SU-DHL-6 (cell line): ENCODE data around the gene TOX2.

Source experiments
- CTCF ChIP-seq: fragments of 200-600 bp; sonication (generic); IDR thresholded peaks from one replicate; pipeline ENCODE4 v1.5.1; 2017; ENCODE audit warnings: antibody characterized with exemption, mild to moderate bottlenecking, low read length, moderate library complexity; ENCODE audit not compliant: insufficient read depth, poor library complexity, severe bottlenecking
- EZH2phosphoT487 ChIP-seq: fragments of 200-600 bp; sonication (generic), shearing (Covaris generic); conservative IDR thresholded peaks from 2 replicates; pipeline ENCODE4 v1.6.1; 2018; ENCODE audit warnings: mild to moderate bottlenecking, antibody characterized with exemption, low read length, moderate library complexity, mixed read lengths

DNA sequence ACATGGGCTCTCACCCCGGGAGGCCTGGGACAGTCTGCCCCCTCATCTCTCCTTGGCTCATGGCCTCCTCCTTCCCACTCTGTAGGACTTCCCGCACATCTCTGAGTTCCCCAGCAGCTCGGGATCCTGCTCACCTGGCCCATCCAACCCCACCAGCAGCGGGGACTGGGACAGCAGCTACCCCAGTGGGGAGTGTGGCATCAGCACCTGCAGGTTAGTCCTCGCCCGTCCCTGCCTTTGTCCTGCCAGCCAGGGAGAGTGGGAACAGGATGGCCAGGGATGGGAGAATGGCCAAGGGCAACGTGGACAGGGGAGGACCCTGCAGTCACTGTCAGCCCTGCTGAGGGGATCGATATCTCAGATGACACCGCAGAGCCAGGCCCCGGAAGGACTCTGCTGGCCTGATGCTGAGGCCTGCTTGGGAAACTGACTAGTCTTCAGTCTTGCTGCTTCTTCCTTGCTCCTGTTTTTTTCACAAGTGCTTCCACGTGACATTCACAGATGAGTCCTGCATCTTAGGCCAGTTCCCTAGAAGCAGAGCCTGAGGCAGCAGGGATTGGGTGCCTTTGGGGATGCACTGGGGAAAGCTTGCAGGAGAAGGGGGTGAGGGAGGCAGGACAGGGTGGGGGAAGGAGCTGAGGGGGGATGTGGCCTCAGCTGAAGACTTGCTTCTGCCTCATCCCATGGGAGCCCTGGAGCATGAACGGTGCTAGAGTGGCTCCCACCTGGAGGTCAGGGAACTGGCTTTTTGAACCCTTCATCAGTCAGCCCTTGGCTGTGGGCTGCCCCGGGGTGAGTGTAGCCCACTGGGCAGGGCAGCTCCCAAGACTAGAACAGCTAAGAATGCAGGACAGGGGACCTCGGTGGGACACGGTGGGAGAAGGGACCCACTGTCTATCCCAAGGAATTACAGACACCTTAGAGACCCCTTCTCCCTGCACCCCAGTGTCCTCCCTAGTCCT, 152.3 kb downstream of the TOX2 start:
- no peak for TF ChIP-seq CTCF
- no peak for TF ChIP-seq EZH2phosphoT487
